GM18526 (cell line): ENCODE results near the gene CES3.

Experiments
- POLR2A ChIP-seq: IDR thresholded peaks from 3 replicates; pipeline ENCODE4 v1.6.1; 2011; ENCODE audit not compliant: insufficient read length; ENCODE audit errors: extremely low read depth

The CES3 gene

DNA sequence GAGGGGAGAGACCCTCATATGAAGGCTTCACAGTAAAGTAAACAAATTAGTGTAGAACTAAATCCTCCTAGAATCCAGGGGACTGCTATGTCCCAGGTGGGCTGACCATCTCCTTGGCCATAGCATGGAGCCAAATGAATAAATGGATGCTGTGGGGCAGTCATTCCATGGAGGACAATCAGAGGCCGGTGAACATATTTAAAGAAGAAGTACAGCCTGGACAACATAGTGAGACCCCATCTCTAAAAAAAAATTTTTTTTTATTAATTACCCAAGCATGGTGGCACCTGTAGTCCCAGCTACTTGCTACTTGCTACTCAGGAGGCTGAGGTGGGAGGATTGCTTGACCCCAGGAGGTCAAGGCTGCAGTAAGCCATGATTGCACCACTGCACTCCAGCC, 62.6 kb downstream of the CES3 start:
- no peak for TF ChIP-seq POLR2A
